SH-SY5Y (cell line): ENCODE data around the gene ARSB.

Source experiments
- GATA2 ChIP-seq: IDR thresholded peaks from 2 replicates; pipeline ENCODE4 v1.6.1; 2011; ENCODE audit warnings: mild to moderate bottlenecking, low read depth, low read length
- GATA3 ChIP-seq: IDR thresholded peaks from 2 replicates; pipeline ENCODE4 v1.6.1; 2011; ENCODE audit warnings: low read depth, mild to moderate bottlenecking, low read length, moderate library complexity

- no peak for TF ChIP-seq GATA2
- no peak for TF ChIP-seq GATA3
These were observed 89.0 kb downstream of the ARSB start for GRCh38 chr5:78896132-78896531.
